ENCODE data around the gene ANO6. TPM values are rescaled to one million over a fixed set of nuclear protein-coding genes. Genes with fewer than 3 reads are reported as not detected.

Gene ANO6
- total and polyA plus RNA-seq, 4 donors = 18.6 to 52.3 (median 29.1) TPM

DNA sequence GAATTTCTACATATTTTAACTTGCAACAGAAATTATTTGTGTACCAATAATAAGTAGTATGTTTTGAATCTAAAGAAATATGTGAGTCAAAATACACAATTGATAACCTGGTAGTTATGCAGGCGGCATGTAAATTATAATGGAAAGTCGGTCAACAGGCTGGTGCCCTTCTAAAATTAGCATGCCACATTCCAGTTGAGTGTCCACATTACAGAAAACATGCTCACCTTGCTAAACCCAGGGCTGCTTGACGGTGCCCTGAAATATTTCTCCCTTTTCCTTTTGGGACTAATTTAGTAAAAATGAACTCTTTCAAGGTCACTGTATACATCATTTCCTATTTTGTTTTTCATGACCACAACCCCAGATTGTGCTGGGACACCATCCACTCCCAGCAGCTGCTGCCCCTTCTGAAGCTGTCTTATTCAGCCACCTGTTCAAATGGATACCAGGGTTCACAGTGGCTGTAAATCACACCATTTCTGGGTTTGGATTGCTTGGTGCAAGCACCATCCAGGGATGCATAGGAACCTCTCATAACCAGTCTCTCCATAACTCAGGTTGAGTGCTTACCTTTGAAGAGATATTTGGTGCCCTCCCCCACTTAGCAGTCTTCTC lies 110.6 kb downstream of the ANO6 start (continued):
- no peak for TF ChIP-seq SP1 (IDR thresholded peaks at IDR 0.05)

DNA sequence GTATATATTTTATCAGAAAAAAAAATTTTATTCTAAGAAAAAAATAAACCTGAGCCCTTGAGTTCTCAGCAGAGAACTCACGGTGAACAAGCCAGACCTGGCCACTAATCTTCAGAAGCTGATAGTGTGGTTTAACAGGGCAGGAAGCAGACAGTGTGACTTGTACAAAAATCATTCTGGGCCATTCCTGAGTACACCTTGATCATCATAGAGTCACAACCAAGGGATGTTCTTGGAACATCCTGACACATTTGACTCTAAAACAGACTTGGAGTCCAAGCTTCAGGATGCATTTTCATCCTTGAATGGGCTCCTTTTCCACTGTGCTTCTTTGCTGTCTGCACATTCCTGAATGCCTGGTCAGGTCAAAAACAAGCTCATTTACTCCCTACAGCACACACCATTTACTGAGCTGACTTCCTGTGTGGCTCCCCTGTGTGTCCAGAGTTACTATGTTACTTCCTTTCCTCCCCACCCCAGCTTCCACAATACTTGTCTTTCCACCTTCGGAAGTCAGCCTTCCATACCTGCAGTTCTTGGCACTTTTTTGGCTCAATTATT lies 112.0 kb downstream of the ANO6 start:
- H3K9me3 ChIP-seq (ENCODE audit: control insufficient read depth in 4 of 4, low read length in 3 of 4) = no peaks in the 10 kb centered on the region
- no peak overlapping the region for H3K27ac ChIP-seq (ENCODE audit: low read depth in 1 of 2, low read length in 2 of 2)
- H3K36me3 ChIP-seq (ENCODE audit: control insufficient read depth in 4 of 4, insufficient read depth in 3 of 4, low read depth in 1 of 4, low read length in 3 of 4) = peaks cover 0 to 4% (median 1%) of the 10 kb centered on the region in 4 donors
- 93% methylated on average over 2 of the region's 2 CpGs for WGBS
- H3K9ac ChIP-seq (ENCODE audit: low read depth in 1 of 2, low read length in 2 of 2) = no peak overlapping the region
- TF ChIP-seq JUND (IDR thresholded peaks at IDR 0.05) (no peak), RXRA (IDR thresholded peaks at IDR 0.05) (no peak), GABPA (IDR thresholded peaks at IDR 0.05 in 1 of 2, conservative IDR thresholded peaks at IDR 0.05 in 1 of 2) (no peak), YY1 (IDR thresholded peaks at IDR 0.05) (no peak), FOXA2 (IDR thresholded peaks at IDR 0.05) (no peak), TAF1 (conservative IDR thresholded peaks at IDR 0.05) (no peak), HNF4A (conservative IDR thresholded peaks at IDR 0.05) (no peak), EGR1 (IDR thresholded peaks at IDR 0.05; ENCODE audit: low read depth in 2 of 2) (no peak), FOXA1 (IDR thresholded peaks at IDR 0.05) (no peak), NR2F2 (IDR thresholded peaks at IDR 0.05) (no peak), RAD21 (IDR thresholded peaks at IDR 0.05) (no peak), HNF4G (IDR thresholded peaks at IDR 0.05) (no peak), SP1 (IDR thresholded peaks at IDR 0.05) (no peak)
- TF ChIP-seq, protein P1, sequence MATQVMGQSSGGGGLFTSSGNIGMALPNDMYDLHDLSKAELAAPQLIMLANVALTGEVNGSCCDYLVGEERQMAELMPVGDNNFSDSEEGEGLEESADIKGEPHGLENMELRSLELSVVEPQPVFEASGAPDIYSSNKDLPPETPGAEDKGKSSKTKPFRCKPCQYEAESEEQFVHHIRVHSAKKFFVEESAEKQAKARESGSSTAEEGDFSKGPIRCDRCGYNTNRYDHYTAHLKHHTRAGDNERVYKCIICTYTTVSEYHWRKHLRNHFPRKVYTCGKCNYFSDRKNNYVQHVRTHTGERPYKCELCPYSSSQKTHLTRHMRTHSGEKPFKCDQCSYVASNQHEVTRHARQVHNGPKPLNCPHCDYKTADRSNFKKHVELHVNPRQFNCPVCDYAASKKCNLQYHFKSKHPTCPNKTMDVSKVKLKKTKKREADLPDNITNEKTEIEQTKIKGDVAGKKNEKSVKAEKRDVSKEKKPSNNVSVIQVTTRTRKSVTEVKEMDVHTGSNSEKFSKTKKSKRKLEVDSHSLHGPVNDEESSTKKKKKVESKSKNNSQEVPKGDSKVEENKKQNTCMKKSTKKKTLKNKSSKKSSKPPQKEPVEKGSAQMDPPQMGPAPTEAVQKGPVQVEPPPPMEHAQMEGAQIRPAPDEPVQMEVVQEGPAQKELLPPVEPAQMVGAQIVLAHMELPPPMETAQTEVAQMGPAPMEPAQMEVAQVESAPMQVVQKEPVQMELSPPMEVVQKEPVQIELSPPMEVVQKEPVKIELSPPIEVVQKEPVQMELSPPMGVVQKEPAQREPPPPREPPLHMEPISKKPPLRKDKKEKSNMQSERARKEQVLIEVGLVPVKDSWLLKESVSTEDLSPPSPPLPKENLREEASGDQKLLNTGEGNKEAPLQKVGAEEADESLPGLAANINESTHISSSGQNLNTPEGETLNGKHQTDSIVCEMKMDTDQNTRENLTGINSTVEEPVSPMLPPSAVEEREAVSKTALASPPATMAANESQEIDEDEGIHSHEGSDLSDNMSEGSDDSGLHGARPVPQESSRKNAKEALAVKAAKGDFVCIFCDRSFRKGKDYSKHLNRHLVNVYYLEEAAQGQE (IDR thresholded peaks at IDR 0.05) = no peak
- TF ChIP-seq, protein P2, sequence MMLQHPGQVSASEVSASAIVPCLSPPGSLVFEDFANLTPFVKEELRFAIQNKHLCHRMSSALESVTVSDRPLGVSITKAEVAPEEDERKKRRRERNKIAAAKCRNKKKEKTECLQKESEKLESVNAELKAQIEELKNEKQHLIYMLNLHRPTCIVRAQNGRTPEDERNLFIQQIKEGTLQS (IDR thresholded peaks at IDR 0.05) = no peak
- TF ChIP-seq, protein P3, sequence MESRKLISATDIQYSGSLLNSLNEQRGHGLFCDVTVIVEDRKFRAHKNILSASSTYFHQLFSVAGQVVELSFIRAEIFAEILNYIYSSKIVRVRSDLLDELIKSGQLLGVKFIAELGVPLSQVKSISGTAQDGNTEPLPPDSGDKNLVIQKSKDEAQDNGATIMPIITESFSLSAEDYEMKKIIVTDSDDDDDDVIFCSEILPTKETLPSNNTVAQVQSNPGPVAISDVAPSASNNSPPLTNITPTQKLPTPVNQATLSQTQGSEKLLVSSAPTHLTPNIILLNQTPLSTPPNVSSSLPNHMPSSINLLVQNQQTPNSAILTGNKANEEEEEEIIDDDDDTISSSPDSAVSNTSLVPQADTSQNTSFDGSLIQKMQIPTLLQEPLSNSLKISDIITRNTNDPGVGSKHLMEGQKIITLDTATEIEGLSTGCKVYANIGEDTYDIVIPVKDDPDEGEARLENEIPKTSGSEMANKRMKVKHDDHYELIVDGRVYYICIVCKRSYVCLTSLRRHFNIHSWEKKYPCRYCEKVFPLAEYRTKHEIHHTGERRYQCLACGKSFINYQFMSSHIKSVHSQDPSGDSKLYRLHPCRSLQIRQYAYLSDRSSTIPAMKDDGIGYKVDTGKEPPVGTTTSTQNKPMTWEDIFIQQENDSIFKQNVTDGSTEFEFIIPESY (IDR thresholded peaks at IDR 0.05) = no peak
- TF ChIP-seq, protein P4, sequence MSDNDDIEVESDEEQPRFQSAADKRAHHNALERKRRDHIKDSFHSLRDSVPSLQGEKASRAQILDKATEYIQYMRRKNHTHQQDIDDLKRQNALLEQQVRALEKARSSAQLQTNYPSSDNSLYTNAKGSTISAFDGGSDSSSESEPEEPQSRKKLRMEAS (IDR thresholded peaks at IDR 0.05) = no peak
- TF ChIP-seq, protein P5, sequence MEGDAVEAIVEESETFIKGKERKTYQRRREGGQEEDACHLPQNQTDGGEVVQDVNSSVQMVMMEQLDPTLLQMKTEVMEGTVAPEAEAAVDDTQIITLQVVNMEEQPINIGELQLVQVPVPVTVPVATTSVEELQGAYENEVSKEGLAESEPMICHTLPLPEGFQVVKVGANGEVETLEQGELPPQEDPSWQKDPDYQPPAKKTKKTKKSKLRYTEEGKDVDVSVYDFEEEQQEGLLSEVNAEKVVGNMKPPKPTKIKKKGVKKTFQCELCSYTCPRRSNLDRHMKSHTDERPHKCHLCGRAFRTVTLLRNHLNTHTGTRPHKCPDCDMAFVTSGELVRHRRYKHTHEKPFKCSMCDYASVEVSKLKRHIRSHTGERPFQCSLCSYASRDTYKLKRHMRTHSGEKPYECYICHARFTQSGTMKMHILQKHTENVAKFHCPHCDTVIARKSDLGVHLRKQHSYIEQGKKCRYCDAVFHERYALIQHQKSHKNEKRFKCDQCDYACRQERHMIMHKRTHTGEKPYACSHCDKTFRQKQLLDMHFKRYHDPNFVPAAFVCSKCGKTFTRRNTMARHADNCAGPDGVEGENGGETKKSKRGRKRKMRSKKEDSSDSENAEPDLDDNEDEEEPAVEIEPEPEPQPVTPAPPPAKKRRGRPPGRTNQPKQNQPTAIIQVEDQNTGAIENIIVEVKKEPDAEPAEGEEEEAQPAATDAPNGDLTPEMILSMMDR (IDR thresholded peaks at IDR 0.05; ENCODE audit: low read depth, low read length, missing input control) = no peak
- no peak for DNase-seq (ENCODE audit: low spot score)
- H3K4me1 ChIP-seq (ENCODE audit: control insufficient read depth in 4 of 4, insufficient read depth in 4 of 4, low read length in 3 of 4) = peaks cover 0 to 12% (median 5%) of the 10 kb centered on the region in 4 donors
- H3K4me3 ChIP-seq (ENCODE audit: low read depth in 1 of 3, low read length in 3 of 3) = no peak overlapping the region
- H3K27me3 ChIP-seq (ENCODE audit: control insufficient read depth in 4 of 4, insufficient read depth in 4 of 4, low read length in 3 of 4) = no peaks in the 10 kb centered on the region

All from liver (tissue), 9 donors.